ENCODE measurements around the gene FAIM. TPM values are rescaled to one million over a fixed set of nuclear protein-coding genes. Genes with fewer than 3 reads are reported as not detected.
A peak's percentile ranks its signal among the peaks of the same experiment; 100 is the strongest.
"Not testable (repeated sequence)": the region's sequence is repeated elsewhere in the genome, so short reads cannot be mapped to it uniquely, and the experiment has no call there.

Gene FAIM
- 24.1 and 24.6 TPM in 2 replicates for total RNA-seq
- long read RNA-seq, transcript FAIM-204 (5 exons, 946 nt): major isoform, 7 of 16 reads
- long read RNA-seq, partial matches to known transcripts: 3 of 16 reads
- long read RNA-seq, other reads (novel, unspliced or antisense): 1 of 16 reads

GRCh38 chr3:138608322-138609135 lies at the start of gene FAIM:
Gene FAIM (plus strand): TSS chr3:138608771. CDS start chr3:138619727, 10,956 bp downstream.
- Mint-ChIP-seq H3K4me1 (ENCODE audit: low read depth) (peaks cover 11% of the 10 kb centered on the region), H3K27ac (peak within 1 kb of the TSS; percentile 97), H3K36me3 (ENCODE audit: insufficient read depth) (peaks cover 3% of the 10 kb centered on the region), H3K27me3 (no peaks in the 10 kb centered on the region), H3K4me3 (ENCODE audit: low read depth) (peak within 1 kb of the TSS; percentile 73), H3K9me3 (ENCODE audit: low read depth) (no peaks in the 10 kb centered on the region)
- peak; percentile 46 for DNase-seq (ENCODE audit: low spot score, unreplicated experiment)
- no peak for TF ChIP-seq CTCF (IDR thresholded peaks at IDR 0.05; ENCODE audit: unreplicated experiment)

GRCh38 chr3:138559134-138559533 lies 49.4 kb upstream of the FAIM start:
- Mint-ChIP-seq H3K27ac (no peak overlapping the region), H3K36me3 (ENCODE audit: insufficient read depth) (peaks cover 86% of the 10 kb centered on the region), H3K27me3 (no peaks in the 10 kb centered on the region), H3K4me1 (ENCODE audit: low read depth) (peaks cover 6% of the 10 kb centered on the region), H3K4me3 (ENCODE audit: low read depth) (no peak overlapping the region), H3K9me3 (ENCODE audit: low read depth) (peaks cover 51% of the 10 kb centered on the region)
- DNase-seq (ENCODE audit: low spot score, unreplicated experiment): no peak
- no peak for TF ChIP-seq CTCF (IDR thresholded peaks at IDR 0.05; ENCODE audit: unreplicated experiment)

- peaks cover 86% of the 10 kb centered on the region for H3K36me3 Mint-ChIP-seq (ENCODE audit: insufficient read depth)
- H3K4me1 Mint-ChIP-seq (ENCODE audit: low read depth): peaks cover 8% of the 10 kb centered on the region
These were observed 48.1 kb upstream of the FAIM start for GRCh38 chr3:138560501-138560900.

GRCh38 chr3:138562902-138563301 lies 45.7 kb upstream of the FAIM start:
- H3K4me3 Mint-ChIP-seq (ENCODE audit: low read depth); DNase-seq (ENCODE audit: low spot score, unreplicated experiment); H3K27ac Mint-ChIP-seq; H3K27me3 Mint-ChIP-seq: not testable (repeated sequence)
- Mint-ChIP-seq H3K36me3 (ENCODE audit: insufficient read depth) (peaks cover 80% of the 10 kb centered on the region), H3K4me1 (ENCODE audit: low read depth) (peaks cover 14% of the 10 kb centered on the region), H3K9me3 (ENCODE audit: low read depth) (peaks cover 60% of the 10 kb centered on the region)

More at GRCh38 chr3:138560501-138560900, 48.1 kb upstream of the FAIM start:
- Mint-ChIP-seq H3K9me3 (ENCODE audit: low read depth) (peaks cover 61% of the 10 kb centered on the region), H3K4me3 (ENCODE audit: low read depth) (no peak overlapping the region), H3K27me3 (no peaks in the 10 kb centered on the region), H3K27ac (no peak overlapping the region)
- no peak for DNase-seq (ENCODE audit: low spot score, unreplicated experiment)
- TF ChIP-seq CTCF (IDR thresholded peaks at IDR 0.05; ENCODE audit: unreplicated experiment): no peak

GRCh38 chr3:138566293-138566692 lies 42.3 kb upstream of the FAIM start:
- Mint-ChIP-seq H3K9me3 (ENCODE audit: low read depth) (peaks cover 43% of the 10 kb centered on the region), H3K4me1 (ENCODE audit: low read depth) (peaks cover 18% of the 10 kb centered on the region), H3K36me3 (ENCODE audit: insufficient read depth) (peaks cover 59% of the 10 kb centered on the region)
- not testable (repeated sequence) for DNase-seq (ENCODE audit: low spot score, unreplicated experiment); H3K27ac Mint-ChIP-seq; H3K27me3 Mint-ChIP-seq; H3K4me3 Mint-ChIP-seq (ENCODE audit: low read depth)

- peaks cover 37% of the 10 kb centered on the region for H3K9me3 Mint-ChIP-seq (ENCODE audit: low read depth)
- no peak overlapping the region for H3K27ac Mint-ChIP-seq
These were observed 41.2 kb upstream of the FAIM start for GRCh38 chr3:138567403-138567802.

More at GRCh38 chr3:138567403-138567802, 41.2 kb upstream of the FAIM start:
- Mint-ChIP-seq H3K36me3 (ENCODE audit: insufficient read depth) (peaks cover 56% of the 10 kb centered on the region), H3K4me1 (ENCODE audit: low read depth) (peaks cover 18% of the 10 kb centered on the region), H3K27me3 (no peaks in the 10 kb centered on the region), H3K4me3 (ENCODE audit: low read depth) (no peak overlapping the region)
- no peak for DNase-seq (ENCODE audit: low spot score, unreplicated experiment)
- peak; percentile 23 for TF ChIP-seq CTCF (IDR thresholded peaks at IDR 0.05; ENCODE audit: unreplicated experiment)
